Superior temporal gyrus (tissue), 1 donor: Measurements from ENCODE around the gene OSM.
"Not testable (repeated sequence)": the region's sequence is repeated elsewhere in the genome, so short reads cannot be mapped to it uniquely, and the experiment has no call there.

Experiments
- DNase-seq: peaks from one replicate; pipeline ENCODE4 v3.0.0-alpha.2; 2016; ENCODE audit errors: extremely low spot score

The OSM gene

DNA sequence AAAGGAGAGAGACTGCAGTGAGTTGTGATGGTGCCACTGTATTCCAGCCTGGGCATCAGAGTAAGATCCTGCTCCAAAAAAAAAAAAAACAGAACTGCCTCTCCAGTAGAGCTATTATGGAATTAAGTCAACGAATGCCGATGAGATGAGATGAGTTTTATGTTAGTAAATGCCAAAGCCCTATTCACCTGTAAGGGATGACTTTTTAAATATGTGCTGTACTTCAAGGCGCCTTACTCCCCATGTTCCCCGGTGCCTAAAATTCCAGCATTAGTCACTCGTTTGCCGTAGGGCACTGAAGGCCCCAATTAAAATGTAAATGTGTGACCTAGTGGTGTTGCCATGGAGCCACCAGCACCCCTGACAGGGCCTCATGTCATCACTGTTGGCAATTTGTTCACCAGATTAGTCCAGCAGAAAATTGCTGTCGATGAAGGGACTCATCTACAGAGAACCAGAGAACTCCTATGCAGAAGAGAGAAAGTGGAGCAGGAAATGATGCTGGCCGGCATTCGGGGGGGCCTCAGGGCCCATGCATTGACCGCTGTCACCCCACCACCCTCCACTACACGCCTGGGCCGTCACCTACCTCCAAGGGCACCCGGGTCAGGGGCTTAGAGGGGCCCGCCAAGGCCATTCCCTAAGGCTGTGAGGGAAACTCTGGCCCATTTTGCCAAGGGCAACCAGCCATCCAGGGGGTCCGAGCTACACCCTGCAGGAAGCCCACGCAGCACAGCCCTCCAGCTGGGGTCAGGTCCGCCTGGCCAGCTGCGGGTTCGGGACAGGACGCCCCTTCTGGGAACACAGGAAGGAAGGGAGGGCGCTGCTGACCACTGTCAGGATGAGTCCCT is 37.9 kb downstream of the OSM start:
- DNase-seq: no peak

DNA sequence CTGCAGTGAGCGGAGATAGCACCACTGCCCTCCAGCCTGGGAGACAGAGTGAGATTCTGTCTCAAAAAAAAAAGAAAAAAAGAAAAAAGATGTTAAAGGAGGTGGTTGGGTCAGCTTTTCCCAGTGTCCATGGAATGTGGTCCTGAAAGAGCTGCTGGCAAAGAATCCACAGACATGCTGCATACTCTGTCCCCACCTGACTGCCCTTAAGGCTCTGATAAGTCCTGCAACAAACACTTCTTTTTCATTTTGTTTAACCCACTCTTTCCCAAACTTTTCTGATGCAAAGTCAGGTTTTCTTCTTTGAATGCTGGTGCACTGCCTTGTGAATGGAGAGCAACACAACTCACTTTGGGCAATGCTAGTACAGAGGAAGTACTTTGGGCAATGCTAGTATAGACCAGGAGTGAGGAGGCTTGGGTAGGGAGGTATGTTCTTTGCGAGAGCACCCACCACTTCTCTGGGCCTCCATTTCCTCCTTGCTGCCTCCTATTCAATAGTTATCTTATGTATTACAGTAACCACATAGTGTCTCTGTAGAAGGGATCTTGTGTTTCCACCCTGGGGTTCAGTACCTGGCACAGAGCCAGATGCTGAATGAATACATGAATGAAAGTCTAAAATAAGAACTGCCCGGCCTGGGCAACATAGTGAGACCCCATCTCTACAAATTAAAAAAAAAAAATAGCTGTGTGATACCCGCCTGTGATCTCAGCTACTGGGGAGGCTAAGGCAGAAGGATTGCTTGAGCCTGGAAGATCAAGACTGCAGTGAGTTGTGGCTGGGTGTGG is 39.0 kb downstream of the OSM start:
- DNase-seq: no peak

DNA sequence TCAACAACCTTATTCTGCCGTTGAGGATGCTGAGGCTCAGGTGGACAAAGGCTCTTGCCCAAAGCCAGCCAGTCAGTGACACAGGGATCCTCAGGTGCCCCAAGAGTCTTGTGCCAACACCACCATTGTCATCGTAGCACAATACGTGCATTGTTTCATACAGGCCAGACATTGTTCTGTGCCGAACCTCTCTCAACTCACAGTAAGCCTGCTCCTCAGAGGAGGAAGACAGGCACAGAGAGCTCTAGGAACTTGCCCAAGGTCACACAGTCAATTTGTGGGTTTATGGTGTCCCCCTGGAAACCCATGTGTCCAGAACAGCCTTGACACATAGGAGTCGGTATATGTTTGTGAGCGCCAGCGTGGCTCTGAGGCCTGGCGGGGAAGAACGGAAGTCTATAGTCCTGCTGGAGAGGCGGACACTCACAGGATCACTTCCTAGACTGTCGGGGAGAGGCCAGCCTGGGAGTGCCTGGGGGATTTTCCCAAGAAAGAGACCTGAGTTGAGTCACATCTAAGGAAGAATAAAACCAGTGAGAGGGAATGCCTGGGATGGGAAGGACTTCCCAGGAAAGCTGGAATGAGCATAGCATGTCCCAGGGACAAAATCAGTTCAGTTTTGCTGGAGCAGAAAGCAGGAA is 40.3 kb downstream of the OSM start:
- peak; percentile 24 for DNase-seq

DNA sequence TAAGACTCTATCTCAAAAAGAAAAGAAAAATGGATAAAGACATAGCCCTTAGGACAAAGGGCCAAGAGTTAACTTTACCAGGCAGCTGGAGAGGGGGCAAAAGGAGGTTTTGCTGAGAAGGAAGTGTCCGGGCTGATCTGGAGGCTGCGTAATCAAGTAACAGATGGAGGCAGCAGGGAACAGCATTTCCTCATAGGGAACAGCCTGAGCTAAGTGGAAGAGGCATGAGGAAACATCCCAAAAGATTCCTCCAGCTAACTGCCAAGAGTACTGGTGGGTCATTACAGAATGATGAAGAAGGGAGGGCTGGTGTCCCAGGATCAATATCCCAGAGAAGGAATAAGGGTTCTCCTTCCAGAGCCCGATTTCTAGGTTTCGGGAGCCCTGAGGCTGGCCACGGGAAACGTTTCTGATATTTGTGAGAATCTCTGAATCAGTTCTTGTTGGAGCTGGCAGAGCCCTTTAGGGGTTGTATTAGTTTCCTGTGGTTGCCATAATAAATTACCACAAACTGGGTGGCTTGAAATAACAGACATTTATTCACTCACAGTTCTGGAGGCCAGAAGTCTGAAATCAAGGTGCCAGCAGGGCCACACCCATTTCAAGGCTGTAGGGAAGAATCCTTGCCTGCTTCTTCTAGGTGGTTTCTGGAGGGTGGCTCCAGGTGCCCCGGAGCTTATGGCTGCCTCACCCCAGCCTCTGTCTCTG is 41.3 kb downstream of the OSM start:
- DNase-seq: no peak

DNA sequence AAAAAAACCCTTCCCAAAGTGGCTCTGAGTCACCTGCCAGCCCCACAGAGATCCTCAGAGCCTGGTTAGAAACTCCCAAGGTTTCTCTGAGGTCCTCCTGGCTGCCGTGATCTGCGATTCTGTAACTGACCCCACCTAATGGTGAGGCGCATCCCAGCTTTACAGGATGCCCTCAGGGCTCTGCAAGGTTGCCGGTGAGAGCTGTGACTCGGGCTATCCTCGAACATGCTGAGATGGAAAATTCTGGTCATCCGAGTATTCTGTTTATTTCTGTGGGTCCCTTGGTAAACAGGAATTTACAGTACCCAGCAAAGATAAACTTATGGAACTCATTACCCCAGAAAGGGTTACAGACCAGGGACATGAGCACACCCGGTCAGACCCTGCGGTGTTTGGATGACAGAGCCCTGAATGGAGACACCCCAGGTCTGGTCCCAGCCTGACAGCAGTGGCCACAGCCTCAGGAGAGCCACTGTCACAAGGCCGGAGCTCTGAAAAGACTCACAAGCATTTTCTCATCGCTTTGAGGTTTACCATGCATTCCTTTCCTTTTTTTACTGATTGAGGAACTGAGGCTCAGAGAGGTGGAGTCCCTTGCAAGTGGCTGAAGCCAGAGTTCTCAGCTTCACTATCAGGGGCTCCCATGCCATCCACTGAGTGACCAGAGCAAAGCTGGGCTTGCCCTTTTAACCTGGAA is 42.3 kb downstream of the OSM start:
- DNase-seq: no peak

DNA sequence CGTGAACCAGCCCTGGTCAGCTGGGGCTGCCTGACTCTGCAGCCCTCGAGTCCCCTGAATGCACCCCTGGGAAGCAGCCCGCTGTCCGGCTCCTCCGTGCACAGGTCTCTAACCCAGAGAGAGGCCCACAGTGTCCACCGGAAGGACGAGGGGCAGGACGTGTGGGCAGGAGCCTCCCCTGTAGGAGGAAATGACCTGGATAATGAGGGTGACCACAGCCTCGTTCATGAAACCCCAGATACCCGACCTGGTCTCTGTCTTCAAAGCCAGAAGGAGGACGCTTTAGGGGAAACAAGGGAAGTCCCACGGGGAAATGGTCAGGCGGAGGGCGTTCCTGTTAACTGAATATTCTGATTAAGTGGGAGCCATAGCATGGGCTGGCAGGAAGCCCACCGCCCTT is 43.3 kb downstream of the OSM start:
- DNase-seq: no peak

DNA sequence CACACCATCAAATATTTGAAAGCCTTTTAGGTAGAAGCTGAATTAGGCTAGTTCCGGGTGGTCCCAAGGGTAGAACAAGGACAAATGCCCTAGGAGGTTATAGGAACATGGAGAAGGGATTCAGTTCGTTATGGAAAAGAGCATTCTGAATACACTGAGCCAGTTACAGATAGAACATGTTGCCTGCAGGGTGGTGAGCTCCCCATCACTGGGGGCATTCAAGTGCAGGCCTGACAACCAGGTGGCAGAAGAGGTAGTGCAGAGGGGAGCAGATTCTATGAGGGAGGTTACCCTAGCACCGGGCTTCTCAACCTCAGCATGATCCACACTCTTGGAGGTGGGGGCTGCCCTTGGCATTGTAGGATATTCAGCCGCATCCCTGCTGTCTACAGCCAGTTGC is 44.3 kb downstream of the OSM start:
- no peak for DNase-seq

DNA sequence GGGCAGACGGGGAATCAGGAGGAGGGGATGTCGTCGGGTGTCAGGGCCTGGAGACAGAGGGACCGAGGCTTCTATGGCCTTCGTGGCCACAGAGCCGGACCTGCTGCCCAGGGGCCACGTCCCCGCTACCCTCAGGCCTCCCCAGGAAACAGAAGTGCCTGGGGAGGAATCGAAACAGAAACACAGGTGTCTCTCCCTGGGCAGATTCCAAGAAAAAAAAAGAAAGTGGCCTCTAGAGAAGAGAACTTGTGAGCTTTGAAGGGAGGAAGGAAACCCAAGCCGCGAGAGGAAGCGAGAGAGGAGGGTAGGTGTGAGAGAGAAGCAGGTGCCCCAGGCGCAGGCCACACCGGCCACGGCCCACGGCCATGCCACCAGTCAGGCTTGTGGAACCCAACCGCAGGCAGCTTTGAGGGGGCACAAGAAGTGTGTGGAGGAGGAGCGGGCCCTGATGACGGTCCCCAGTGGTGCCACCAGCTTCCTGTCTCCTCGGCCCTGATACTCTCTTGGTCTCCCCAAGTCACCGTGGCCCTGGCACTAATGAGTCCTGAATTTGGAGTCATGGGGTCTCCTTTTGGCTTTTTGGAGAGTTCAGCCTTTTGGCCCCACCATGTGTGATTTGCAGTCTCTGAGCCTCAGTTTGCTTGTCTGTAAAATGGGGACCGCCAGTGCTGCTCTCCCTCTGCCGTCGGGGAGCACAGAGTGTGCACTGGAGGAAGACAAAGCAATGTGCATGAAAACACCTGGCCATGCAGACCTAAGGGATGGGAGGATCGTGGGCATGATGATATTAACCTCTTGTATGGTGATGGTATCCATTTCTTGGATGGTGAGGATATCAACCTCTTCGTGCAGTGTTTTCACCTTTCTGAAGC is 45.3 kb downstream of the OSM start:
- DNase-seq: no peak

DNA sequence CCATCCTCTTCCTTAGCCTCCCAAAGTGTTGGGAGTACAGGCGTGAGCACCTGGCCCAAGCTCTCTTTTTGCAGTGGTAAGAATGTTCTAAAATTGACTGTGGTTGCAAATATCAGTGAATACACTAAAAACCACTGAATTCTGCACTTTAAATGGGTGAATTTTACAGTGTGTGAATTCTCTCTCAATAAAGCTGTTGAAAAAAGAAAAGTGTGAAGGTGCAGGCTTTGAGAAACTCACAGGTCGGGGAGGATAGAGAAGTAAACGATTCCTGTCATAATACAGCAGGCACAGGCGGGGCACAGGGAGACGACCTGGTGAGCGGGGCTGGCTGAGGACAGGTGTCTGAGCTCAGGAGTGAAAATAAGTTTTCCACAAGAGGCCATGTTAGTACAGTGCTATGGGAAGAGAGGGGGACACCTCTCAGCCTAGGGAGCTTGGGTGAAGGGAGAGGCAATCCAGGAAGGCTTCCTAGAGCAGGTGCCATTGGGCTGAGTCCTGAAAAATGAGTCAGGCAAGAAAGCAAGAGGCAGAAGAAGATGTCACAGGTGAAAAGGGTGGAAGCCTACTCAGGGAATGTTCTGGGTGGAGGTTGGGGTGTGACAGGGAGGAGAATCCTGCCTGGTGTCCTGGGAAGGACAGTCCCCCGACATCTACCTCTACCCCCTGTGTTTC is 46.2 kb downstream of the OSM start:
- no peak for DNase-seq

DNA sequence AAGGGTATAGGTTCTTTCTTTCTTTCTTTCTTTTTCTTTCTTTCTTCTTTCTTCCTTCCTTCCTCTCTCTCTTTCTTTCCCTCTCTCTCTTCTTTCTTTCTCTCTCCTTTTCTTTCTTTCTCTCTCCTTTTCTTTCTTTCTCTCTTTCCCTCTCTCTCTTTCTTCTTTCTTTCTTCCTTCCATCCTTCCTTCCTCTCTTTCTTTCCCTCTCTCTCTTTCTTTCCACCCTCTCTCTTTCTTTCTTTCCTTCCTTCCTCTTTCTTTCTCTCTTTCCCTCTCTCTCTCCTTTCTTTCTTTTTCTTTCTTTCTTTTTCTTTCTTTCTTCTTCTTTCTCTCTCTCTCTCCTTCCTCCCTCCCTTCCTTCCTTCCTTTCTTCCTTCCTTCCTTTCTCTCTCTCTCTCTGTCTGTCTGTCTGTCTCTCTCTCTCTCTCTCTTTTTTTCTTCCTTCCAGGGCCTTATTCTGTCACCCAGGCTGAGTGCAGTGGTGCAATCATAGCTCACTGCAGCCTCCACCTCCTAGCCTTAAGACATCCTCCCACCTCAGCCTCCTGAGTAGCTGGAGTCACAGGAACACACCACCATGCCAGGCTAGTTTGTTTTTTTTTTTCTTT is 46.9 kb downstream of the OSM start:
- no peak for DNase-seq

DNA sequence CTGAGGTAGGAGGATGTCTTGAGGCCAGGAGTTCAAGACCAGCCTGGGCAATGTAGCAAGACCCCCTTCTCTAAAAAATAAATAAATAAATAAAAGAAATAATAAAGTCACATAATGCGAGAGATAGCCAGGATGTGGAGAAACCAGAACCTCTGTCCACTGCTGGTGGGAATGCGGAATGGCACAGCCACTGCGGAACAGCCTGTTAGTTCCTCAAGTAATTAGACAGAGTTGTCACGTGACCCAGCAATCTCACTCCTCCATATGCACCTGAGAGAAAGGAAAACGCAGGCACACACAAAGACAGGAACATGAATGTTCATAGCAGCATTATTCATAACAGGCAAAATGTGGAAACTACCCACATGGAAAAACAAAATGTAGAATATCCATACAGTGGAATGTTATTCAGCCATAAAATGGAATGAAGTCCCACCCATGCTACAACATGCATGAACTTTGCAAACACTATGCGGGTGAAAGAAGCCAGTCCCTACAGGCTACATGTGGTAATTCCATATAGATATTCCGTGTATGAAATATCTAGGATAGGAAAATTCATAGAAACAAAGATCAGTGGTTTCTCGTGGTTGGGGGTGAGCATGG is 47.5 kb downstream of the OSM start:
- DNase-seq: no peak

DNA sequence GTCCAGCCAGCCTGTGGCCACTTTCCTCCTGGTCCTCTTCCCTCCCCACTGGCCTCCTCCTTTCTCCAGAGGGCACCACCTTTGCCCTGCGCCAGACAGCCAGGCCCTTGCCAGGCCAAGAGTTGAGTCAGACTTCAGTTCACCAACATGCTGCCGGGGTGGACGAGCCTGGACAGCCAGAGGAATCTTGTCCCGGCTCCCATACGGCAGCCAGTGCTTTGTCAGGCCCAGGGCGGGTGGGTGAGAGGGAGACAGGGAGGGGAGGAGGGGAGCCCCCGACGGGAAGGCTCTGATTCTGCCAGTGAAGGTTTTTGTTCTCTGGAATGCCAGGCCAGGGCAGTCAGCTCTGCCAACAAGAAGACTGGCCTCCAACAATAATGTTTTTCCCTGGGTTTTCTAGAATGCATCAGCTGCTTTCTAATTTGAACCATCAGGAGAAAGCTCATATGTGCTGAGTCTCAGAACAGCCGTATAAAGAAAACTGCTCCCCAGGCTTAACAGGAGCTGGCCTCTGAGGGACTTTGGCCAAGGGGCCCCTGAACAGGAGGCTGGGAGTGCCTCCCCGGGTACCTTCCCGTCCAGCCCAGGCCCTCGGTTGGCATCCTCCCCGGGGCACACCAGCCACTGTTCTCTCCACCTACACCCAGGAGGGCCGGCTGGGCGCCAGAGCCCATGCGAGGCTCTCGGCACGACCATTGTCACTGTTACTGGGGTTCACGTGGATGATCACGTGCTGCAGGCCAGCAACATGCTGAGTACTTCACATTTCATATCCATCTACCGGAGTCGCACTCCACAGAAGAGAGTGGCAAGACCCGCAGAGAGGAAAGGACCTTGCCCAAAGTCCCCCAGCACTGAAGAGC is 48.7 kb downstream of the OSM start:
- no peak for DNase-seq

DNA sequence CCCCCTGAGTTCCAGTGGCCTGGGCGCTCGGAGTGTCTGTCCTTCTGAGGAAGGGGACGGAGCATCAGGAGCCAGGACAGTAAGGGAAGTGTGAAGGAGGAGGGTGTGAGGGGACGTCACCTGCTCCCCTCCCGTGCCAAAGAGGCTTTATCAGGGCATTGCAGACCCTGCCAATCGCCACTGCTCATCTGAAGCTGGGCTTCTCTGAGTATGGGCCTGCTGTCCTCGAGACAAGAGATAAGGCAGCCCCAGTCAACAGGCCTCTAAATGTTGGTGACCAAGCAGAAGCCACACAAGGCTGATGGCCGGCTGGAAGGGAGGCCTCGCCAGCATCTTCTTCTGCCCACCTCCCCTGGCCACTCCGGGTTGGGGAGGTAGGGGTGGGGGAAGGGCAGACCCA is 49.9 kb downstream of the OSM start:
- DNase-seq: no peak

DNA sequence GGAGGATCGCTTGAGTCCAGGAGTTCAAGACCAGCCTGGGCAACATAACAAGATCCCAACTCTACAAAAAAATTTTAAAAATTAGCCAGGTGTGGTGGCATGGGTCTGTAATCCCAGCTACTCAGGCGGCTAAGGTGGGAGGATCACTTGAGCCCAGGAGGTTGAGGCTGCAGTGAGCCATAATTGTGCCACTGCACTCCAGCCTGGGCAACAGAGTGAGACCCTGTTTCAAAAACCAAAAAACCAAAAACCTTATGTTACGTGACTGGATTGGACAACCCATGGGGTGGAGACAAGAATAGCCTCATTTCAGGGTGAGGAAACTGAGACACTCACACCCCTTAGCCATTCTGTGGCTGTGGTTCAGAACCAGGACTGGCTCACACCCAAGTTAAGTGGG is 50.4 kb downstream of the OSM start:
- DNase-seq: not testable (repeated sequence)

DNA sequence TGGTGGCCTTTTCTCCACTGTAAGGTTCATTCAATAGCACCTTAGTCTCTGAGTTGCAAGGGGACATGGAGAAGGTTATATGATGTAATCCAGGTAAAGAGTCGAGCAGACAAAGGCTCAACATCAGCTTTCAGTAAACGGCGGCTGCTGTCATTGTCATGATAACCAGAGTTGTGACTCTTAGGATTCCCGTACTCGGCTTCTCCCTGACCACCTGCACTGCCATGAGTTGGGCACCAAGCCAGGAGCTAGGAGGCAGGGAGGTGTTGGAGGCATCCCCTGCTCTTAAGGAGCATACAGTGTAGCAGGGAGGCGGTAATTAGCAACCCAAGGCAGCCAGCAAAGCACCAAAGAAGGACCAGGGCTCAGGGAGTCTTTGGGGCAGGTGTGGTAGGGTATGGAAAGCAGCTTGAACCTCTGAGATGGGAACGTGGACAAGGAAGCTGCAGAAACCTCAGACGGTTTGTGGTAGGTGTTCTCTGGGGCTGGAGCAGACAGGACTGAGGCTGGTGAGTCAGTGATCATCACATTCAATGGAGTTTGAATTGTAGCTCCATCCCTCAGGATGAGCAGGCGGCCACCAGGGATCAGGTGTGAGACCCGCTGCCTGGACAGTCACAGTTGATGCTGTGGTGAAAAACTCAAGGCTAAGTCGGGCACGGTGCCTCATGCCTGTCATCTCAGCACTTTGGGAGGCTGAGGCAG is 51.8 kb downstream of the OSM start:
- no peak for DNase-seq

DNA sequence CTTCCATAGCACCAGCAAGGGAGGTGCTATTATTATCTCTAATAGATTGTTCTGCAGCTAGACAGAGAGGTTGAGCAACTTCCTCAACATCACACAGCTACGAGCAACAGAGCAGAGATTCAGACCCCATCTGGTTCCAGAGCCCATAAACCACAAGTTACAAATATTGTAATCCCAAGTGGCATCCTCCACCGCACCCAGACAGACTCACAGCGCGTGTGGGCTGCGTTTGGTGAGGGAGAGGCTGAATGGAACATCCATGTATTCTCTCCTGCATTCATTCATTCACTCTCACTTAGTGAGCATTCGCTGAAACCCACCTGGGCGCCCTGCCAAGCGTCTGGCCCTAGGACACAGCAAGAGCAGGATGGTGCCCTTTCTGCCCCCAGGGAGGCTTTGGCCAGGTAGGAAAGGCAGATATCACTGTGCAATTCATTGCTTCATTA is 53.6 kb downstream of the OSM start:
- no peak for DNase-seq
